Ovary (tissue), 3 donors: Measurements from ENCODE around the gene C16orf92.

Experiments
- CTCF ChIP-seq, 3 donors: fragments of 450-650 bp in 2 of 3; fragments of 200-600 bp in 1 of 3; IDR thresholded peaks; one replicate each; pipeline versions ENCODE4 v1.5.1 to v1.8.0; 2016 to 2022; ENCODE audit warnings: antibody characterized with exemption in 3 of 3, mild to moderate bottlenecking in 1 of 3
- EP300 ChIP-seq: sonication (generic); formaldehyde crosslinking; IDR thresholded peaks from one replicate; pipeline ENCODE4 v1.6.1; 2017; ENCODE audit warnings: antibody characterized with exemption
- POLR2A ChIP-seq: fragments of 450-650 bp; IDR thresholded peaks from one replicate; pipeline ENCODE4 v1.6.1; 2017; ENCODE audit warnings: antibody characterized with exemption, mild to moderate bottlenecking, moderate library complexity
- donor health status: DM: no; HTN: no; CAD: no.

GRCh38 chr16:30018731-30019158 lies 4.3 kb upstream of the C16orf92 start:
- no peak for TF ChIP-seq CTCF (IDR thresholded peaks at IDR 0.05)
- no peak for TF ChIP-seq POLR2A
- no peak for TF ChIP-seq EP300
